A549 (cell line): ENCODE data around the gene GTPBP10.

ENCODE experiments used
- ESRRA ChIP-seq: fragments of 150-350 bp; IDR thresholded peaks from 2 replicates; pipeline ENCODE4 v1.6.1; 2014; ENCODE audit warnings: mild to moderate bottlenecking, low read length, borderline replicate concordance
- MAZ ChIP-seq: fragments of 150-350 bp; IDR thresholded peaks from 2 replicates; pipeline ENCODE4 v1.6.1; 2014; ENCODE audit warnings: antibody characterized with exemption, low read depth, low read length, borderline replicate concordance
- POLR2A ChIP-seq: IDR thresholded peaks from 2 replicates; pipeline ENCODE4 v1.6.1; 2012; ENCODE audit warnings: mild to moderate bottlenecking, low read length
- SREBF2 ChIP-seq: fragments of 450-650 bp; IDR thresholded peaks from 2 replicates; pipeline ENCODE4 v1.6.1; 2014; ENCODE audit warnings: mild to moderate bottlenecking, moderate library complexity
- TF ChIP-seq, protein P1 (sequence below): fragments of >200 bp; sonication (Bioruptor Twin); formaldehyde crosslinking; IDR thresholded peaks from 3 replicates; pipeline ENCODE4 v1.5.1; 2016
- TF ChIP-seq, protein P2 (sequence below): fragments of 250-450 bp; sonication (Bioruptor Pico); IDR thresholded peaks from 2 replicates; pipeline ENCODE4 v1.5.0; 2021; ENCODE audit warnings: mild to moderate bottlenecking, moderate library complexity, borderline replicate concordance

DNA sequence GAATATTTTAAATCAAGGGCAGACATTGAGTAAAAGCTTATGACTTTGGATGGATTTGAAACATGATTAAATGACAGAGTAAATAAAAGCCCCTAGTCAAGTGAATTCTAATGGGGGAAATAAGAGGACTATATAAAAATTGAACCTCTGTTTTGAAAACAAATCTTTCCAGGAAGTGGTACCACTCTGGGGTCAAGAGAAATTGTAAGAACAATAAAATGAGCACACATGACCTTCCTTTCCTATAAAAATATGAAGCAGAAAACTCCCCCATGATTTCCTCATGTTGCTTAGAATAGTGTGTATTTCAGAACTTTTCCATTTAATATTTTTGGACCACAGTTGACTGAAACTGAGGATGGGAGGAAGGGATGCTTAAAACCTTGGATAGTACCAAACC, 44.4 kb downstream of the GTPBP10 start:
- TF ChIP-seq, protein P1, sequence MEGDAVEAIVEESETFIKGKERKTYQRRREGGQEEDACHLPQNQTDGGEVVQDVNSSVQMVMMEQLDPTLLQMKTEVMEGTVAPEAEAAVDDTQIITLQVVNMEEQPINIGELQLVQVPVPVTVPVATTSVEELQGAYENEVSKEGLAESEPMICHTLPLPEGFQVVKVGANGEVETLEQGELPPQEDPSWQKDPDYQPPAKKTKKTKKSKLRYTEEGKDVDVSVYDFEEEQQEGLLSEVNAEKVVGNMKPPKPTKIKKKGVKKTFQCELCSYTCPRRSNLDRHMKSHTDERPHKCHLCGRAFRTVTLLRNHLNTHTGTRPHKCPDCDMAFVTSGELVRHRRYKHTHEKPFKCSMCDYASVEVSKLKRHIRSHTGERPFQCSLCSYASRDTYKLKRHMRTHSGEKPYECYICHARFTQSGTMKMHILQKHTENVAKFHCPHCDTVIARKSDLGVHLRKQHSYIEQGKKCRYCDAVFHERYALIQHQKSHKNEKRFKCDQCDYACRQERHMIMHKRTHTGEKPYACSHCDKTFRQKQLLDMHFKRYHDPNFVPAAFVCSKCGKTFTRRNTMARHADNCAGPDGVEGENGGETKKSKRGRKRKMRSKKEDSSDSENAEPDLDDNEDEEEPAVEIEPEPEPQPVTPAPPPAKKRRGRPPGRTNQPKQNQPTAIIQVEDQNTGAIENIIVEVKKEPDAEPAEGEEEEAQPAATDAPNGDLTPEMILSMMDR, result no peak
- no peak for TF ChIP-seq SREBF2
- TF ChIP-seq POLR2A, result no peak
- no peak for TF ChIP-seq MAZ
- no peak for TF ChIP-seq ESRRA
- TF ChIP-seq, protein P2, sequence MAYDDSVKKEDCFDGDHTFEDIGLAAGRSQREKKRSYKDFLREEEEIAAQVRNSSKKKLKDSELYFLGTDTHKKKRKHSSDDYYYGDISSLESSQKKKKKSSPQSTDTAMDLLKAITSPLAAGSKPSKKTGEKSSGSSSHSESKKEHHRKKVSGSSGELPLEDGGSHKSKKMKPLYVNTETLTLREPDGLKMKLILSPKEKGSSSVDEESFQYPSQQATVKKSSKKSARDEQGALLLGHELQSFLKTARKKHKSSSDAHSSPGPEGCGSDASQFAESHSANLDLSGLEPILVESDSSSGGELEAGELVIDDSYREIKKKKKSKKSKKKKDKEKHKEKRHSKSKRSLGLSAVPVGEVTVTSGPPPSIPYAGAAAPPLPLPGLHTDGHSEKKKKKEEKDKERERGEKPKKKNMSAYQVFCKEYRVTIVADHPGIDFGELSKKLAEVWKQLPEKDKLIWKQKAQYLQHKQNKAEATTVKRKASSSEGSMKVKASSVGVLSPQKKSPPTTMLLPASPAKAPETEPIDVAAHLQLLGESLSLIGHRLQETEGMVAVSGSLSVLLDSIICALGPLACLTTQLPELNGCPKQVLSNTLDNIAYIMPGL (CRISPR knock-in tag), result no peak
